Measurements from ENCODE around the gene ANKRD24. TPM values are rescaled to one million over a fixed set of nuclear protein-coding genes. Genes with fewer than 3 reads are reported as not detected.

ANKRD24 gene
- total and polyA plus RNA-seq, 2 experiments from 2014 or later, result 3.7 to 18.0 TPM

DNA sequence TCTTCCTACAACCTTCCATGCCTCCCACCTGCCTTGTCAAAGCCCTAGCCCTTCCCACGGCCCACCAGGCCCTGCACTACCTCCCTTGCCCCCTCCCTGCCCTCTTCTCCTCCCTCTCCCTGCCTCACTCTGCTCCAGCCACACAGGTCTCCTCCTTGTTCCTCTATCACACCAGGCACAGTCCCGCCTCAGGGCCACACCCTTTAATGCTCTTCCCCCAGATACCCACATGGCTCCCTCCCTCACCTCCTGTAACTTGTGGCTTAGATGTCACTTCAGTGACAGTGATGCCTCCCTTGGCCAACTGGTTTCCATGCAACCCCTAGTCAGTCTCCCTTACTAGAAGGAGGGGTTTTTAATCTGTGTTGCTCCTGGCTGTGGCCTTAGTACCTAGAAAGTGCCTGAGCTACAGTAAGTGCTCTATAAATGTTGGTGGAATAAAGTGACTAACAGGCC is 1.4 kb upstream of the ANKRD24 start:
- ATAC-seq (no peak), DNase-seq (ENCODE audit: low spot score) (no peak)
- Histone ChIP-seq H3K36me3 (ENCODE audit: insufficient read depth) (no peaks in the 10 kb centered on the region), H2AFZ (no peak overlapping the region), H3K79me2 (replicated peaks; ENCODE audit: insufficient read depth) (no peaks in the 10 kb centered on the region; the same call in 1 of the 2 replicates), H3K4me1 (ENCODE audit: insufficient read depth) (peaks cover 7% of the 10 kb centered on the region; the same call in 1 of the 2 replicates), H3F3A (replicated peaks; ENCODE audit: low read depth) (no peaks in the 10 kb centered on the region), H3K4me3 (peak overlapping the region; percentile 99), H4K20me1 (replicated peaks; ENCODE audit: insufficient read depth) (no peaks in the 10 kb centered on the region), H3K9me2 (ENCODE audit: insufficient read depth) (no peaks in the 10 kb centered on the region), H3K27ac (ENCODE audit: low read depth) (no peak overlapping the region), H3K27me3 (ENCODE audit: insufficient read depth) (no peaks in the 10 kb centered on the region), H3K4me2 (peak overlapping the region; percentile 93; the same call in 1 of the 2 replicates)
- TF ChIP-seq JUNB (IDR thresholded peaks at IDR 0.05; ENCODE audit: unreplicated experiment) (no peak), EZH2 (IDR thresholded peaks at IDR 0.05; ENCODE audit: low read depth, unreplicated experiment) (no peak), ZNF331 (CRISPR knock-in tag; IDR thresholded peaks at IDR 0.05; ENCODE audit: low read depth) (no peak)
- TF ChIP-seq, protein P1, sequence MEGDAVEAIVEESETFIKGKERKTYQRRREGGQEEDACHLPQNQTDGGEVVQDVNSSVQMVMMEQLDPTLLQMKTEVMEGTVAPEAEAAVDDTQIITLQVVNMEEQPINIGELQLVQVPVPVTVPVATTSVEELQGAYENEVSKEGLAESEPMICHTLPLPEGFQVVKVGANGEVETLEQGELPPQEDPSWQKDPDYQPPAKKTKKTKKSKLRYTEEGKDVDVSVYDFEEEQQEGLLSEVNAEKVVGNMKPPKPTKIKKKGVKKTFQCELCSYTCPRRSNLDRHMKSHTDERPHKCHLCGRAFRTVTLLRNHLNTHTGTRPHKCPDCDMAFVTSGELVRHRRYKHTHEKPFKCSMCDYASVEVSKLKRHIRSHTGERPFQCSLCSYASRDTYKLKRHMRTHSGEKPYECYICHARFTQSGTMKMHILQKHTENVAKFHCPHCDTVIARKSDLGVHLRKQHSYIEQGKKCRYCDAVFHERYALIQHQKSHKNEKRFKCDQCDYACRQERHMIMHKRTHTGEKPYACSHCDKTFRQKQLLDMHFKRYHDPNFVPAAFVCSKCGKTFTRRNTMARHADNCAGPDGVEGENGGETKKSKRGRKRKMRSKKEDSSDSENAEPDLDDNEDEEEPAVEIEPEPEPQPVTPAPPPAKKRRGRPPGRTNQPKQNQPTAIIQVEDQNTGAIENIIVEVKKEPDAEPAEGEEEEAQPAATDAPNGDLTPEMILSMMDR (conservative IDR thresholded peaks at IDR 0.05; ENCODE audit: low read depth in 2 of 2), result no peak
- Mint-ChIP-seq H3K27ac (no peak overlapping the region), H3K27me3 (ENCODE audit: insufficient read depth, low read depth, poor library complexity) (peaks cover 17% of the 10 kb centered on the region), H3K36me3 (ENCODE audit: low read depth) (peaks cover 5% of the 10 kb centered on the region; the same call in 2 of the 3 replicates), H3K4me3 (peak overlapping the region; percentile 99), H3K9me3 (no peaks in the 10 kb centered on the region; the same call in 2 of the 3 replicates), H3K4me1 (no peaks in the 10 kb centered on the region; the same call in 2 of the 3 replicates)

- Mint-ChIP-seq H3K4me1 (no peaks in the 10 kb centered on the region; the same call in 2 of the 3 replicates), H3K27ac (no peak overlapping the region; the same call in 1 of the 2 replicates), H3K36me3 (ENCODE audit: low read depth) (peaks cover 5% of the 10 kb centered on the region; the same call in 2 of the 3 replicates), H3K4me3 (peak overlapping the region; percentile 50; the same call in 2 of the 3 replicates), H3K9me3 (no peaks in the 10 kb centered on the region; the same call in 1 of the 3 replicates), H3K27me3 (ENCODE audit: insufficient read depth, low read depth, poor library complexity) (peaks cover 17% of the 10 kb centered on the region)
- DNase-seq (ENCODE audit: low spot score) (no peak), ATAC-seq (no peak; the same call in 2 of the 3 replicates)
- no peak overlapping the region for H3K4me3 ChIP-seq
- H3K36me3 ChIP-seq (ENCODE audit: insufficient read depth), result no peaks in the 10 kb centered on the region
- peaks cover 7% of the 10 kb centered on the region; the same call in 1 of the 2 replicates for H3K4me1 ChIP-seq (ENCODE audit: insufficient read depth)
- no peaks in the 10 kb centered on the region; the same call in 1 of the 2 replicates for H3K79me2 ChIP-seq (replicated peaks; ENCODE audit: insufficient read depth)
- no peaks in the 10 kb centered on the region for H3K9me2 ChIP-seq (ENCODE audit: insufficient read depth)
- H3K4me2 ChIP-seq, result no peak overlapping the region
- no peaks in the 10 kb centered on the region for H3K27me3 ChIP-seq (ENCODE audit: insufficient read depth)
- H3K27ac ChIP-seq (ENCODE audit: low read depth), result no peak overlapping the region
- no peaks in the 10 kb centered on the region for H4K20me1 ChIP-seq (replicated peaks; ENCODE audit: insufficient read depth)
- H3F3A ChIP-seq (replicated peaks; ENCODE audit: low read depth), result peaks cover 3% of the 10 kb centered on the region; the same call in 1 of the 2 replicates
- no peak overlapping the region for H2AFZ ChIP-seq
- TF ChIP-seq ZNF331 (CRISPR knock-in tag; IDR thresholded peaks at IDR 0.05; ENCODE audit: low read depth) (no peak), STAT1 (IDR thresholded peaks at IDR 0.05; ENCODE audit: unreplicated experiment) (no peak), NANOG (IDR thresholded peaks at IDR 0.05; ENCODE audit: borderline replicate concordance) (no peak), EZH2 (IDR thresholded peaks at IDR 0.05; ENCODE audit: low read depth, unreplicated experiment) (no peak), JUNB (IDR thresholded peaks at IDR 0.05; ENCODE audit: unreplicated experiment) (no peak), ZNF462 (CRISPR knock-in tag; IDR thresholded peaks at IDR 0.05) (no peak), CREB1 (CRISPR knock-in tag; IDR thresholded peaks at IDR 0.05; ENCODE audit: low read depth) (no peak), ZNF114 (CRISPR knock-in tag; IDR thresholded peaks at IDR 0.05) (no peak)
- TF ChIP-seq, protein P1 (conservative IDR thresholded peaks at IDR 0.05; ENCODE audit: low read depth in 2 of 2), result no peak
Observed at GRCh38 chr19:4183967-4184717, 1.7 kb downstream of the ANKRD24 start.
